ENCODE measurements around the gene WNT9A.

WNT9A gene

DNA sequence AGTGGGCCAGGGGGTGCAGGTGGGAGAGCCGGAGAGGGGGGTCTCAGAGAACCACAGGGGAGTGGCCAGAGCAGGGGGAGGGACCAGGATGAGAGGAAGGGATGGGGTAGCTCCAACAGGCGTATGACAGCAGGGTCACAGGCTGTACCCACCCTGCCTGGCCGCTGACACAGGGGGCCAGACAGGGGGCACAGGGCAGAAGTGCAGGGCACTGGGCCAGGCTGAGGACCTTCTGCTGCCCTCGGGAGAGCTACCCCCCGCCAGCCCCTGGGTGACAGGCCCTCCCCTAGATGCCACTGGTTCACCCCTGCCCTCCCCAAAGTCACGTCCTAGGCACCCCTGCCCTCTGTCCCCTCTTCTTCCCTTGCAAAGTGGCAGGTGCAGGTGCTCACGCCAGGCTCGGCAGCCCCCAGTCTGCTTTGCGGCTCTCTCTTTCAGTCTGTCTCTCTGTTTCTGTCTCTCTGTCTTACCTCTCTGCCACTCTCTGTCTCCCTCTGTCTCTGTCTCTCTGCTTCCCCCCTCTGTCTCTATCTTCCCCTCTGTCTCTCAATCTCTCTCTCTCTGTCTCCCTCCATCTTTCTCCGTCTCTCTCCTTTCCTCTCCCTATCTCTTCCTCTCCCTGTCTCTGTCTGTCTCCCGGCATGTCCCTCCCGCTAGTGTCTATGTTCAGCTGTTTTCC is 48.5 kb downstream of the WNT9A start:
- H3K4me3 ChIP-seq (replicated peaks; ENCODE audit: low read depth, low read length) = no peak overlapping the region
- TF ChIP-seq, protein P1, sequence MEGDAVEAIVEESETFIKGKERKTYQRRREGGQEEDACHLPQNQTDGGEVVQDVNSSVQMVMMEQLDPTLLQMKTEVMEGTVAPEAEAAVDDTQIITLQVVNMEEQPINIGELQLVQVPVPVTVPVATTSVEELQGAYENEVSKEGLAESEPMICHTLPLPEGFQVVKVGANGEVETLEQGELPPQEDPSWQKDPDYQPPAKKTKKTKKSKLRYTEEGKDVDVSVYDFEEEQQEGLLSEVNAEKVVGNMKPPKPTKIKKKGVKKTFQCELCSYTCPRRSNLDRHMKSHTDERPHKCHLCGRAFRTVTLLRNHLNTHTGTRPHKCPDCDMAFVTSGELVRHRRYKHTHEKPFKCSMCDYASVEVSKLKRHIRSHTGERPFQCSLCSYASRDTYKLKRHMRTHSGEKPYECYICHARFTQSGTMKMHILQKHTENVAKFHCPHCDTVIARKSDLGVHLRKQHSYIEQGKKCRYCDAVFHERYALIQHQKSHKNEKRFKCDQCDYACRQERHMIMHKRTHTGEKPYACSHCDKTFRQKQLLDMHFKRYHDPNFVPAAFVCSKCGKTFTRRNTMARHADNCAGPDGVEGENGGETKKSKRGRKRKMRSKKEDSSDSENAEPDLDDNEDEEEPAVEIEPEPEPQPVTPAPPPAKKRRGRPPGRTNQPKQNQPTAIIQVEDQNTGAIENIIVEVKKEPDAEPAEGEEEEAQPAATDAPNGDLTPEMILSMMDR (IDR thresholded peaks at IDR 0.05; ENCODE audit: low read length, missing control alignments) = no peak
- no peak for DNase-seq (ENCODE audit: low read depth)

DNA sequence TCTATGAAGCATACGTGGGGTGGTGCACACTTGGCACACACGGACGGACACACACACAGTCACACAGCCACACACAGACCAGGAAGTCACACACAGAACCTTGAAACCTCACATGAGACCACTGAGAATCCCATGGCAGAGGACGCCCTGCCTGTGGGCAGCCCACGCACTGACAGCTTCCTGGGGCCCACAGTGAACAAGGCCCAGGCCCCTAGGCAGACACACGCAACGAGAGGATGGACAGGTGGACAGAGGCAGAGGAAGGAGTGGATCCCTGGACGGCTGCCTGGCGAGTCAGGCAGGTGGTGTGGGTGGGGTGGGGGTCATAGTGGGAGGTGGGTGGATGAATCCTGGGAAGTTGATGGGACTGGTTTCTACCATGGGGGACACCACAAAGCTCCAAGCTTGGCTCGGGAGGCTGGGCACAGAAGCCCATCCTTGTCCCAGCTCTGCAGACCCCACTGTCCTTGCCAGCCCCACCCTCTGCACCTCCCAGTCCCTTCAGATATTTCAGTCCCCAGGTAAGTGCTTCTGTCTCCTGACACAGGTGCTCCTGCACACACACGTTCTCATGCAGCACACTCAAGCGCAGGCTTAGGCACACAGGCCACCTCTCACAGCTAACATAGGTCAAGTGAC is 49.1 kb downstream of the WNT9A start:
- DNase-seq (ENCODE audit: low read depth) = no peak
- no peak overlapping the region for H3K4me3 ChIP-seq (replicated peaks; ENCODE audit: low read depth, low read length)
- TF ChIP-seq, protein P1 (IDR thresholded peaks at IDR 0.05; ENCODE audit: low read length, missing control alignments) = no peak

DNA sequence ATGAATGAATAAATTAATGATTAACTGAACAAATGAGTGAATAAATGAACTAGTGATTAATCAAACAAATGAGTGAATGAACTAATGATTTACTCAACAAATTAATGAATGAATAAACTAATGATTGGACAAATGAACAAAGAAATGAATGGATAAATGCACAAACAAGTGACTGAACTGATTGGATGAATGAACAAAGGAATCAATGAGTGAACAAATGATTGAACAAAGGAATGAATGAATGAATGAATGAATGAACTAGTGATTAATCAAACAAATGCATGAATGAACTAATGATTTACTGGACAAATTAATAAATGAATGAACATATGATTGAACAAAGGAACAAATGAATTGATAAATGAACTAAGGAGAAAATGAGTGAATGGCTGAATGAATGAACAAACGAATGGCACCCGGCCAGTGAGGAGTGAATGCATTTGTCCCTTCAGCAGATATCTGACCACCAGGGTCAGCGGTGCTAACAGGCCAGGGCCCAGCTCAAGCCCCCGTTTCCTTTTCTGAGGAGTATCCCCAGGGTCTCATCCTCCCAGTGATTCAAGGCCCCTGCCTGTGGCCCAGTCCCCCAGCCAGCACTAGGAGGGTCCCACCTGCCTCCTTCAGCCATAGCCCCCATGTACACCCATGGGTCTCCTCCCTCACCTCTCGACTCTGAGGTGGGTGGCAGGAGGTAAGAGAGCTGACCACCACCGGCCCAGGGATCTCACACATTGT is 49.9 kb downstream of the WNT9A start:
- no peak overlapping the region for H3K4me3 ChIP-seq (replicated peaks; ENCODE audit: low read depth, low read length)
- TF ChIP-seq, protein P1 (IDR thresholded peaks at IDR 0.05; ENCODE audit: low read length, missing control alignments) = no peak
- DNase-seq (ENCODE audit: low read depth) = no peak

DNA sequence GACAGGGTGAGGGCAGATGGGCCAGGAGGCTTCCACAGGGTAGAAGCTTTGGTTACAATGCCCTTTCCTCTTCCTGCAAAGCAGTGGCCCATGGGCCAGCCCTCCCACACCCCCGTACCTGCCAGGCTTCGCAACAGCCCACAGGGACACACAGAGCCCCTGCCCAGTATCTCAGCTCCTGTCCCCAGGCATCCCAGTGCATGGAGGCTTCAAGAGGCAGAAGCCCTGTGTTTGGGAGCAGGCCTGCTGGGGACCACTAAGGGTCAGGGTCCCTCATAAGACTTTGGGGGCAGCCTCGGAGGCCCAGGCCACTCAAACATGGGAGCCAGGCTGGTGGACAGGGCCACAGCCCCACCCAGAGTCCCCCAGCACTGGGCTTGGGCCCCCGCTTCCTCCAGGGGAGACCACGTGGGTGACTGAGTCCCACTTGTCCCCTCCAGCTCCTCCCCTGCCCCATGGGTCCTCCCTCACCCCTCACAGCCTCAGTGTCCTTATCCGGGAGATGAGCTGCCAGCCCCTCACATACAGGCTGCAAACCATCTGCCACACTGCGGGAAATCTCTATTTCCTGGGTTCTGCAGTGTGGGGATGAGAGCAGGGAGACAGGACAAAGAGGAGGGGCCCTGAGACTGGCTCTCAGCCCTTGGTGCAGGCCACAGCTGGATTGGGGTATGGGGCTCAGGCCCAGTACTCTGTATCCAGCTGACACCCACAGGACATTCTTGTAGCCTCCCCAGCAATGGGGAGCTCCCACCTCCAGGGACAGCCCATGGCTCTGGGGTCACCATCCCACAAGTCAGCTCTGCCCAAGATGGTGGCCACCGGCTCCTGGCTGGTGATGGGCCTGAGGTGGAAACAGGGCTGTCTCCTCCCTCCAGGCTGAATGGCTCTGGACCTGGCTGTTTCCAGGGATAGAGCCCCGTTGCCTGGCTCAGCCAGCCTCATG is 50.7 kb downstream of the WNT9A start:
- TF ChIP-seq, protein P1 (IDR thresholded peaks at IDR 0.05; ENCODE audit: low read length, missing control alignments) = no peak
- DNase-seq (ENCODE audit: low read depth) = no peak

GRCh38 chr1:227895828-227896685 is 51.7 kb downstream of the WNT9A start:
- no peak for DNase-seq (ENCODE audit: low read depth)
- no peak overlapping the region for H3K4me3 ChIP-seq (replicated peaks; ENCODE audit: low read depth, low read length)
- TF ChIP-seq, protein P1 (IDR thresholded peaks at IDR 0.05; ENCODE audit: low read length, missing control alignments) = no peak

More for the DNA sequence above, 50.7 kb downstream of the WNT9A start:
- H3K4me3 ChIP-seq (replicated peaks; ENCODE audit: low read depth, low read length) = no peak overlapping the region

Data from fibroblast of pulmonary artery (primary cell).